Neural progenitor cell (in vitro differentiated cells): ENCODE results near the gene PTTG1IP. TPM values are rescaled to one million over a fixed set of nuclear protein-coding genes. Genes with fewer than 3 reads are reported as not detected.

Experiments
- DNase-seq: peaks from one replicate; pipeline ENCODE4 v3.0.0-alpha.2; 2016; ENCODE audit warnings: low spot score
- H2AFZ ChIP-seq: fragments of 200-600 bp; sonication (generic); replicated peaks from 2 replicates; pipeline ENCODE4 v1.6.1; 2016; ENCODE audit warnings: antibody characterized with exemption
- H3F3A ChIP-seq: fragments of 200-600 bp; sonication (generic); 2 replicates; pipeline ENCODE4 v1.6.1; 2016; ENCODE audit warnings: antibody characterized with exemption, low read depth
- H3K27ac ChIP-seq: fragments of 200-600 bp; sonication (generic); 2 replicates; pipeline ENCODE4 v1.5.1; 2016; ENCODE audit warnings: mild to moderate bottlenecking
- H3K27me3 ChIP-seq: fragments of 200-600 bp; sonication (generic); 2 replicates; pipeline ENCODE4 v1.6.1; 2016; ENCODE audit warnings: mild to moderate bottlenecking, moderate library complexity
- H3K36me3 ChIP-seq: fragments of 200-600 bp; sonication (generic); 2 replicates; pipeline ENCODE4 v1.5.1; 2016
- H3K4me1 ChIP-seq: fragments of 200-600 bp; sonication (generic); 2 replicates; pipeline ENCODE4 v1.6.1; 2016; ENCODE audit warnings: mixed run types
- H3K4me2 ChIP-seq: fragments of 200-600 bp; sonication (generic); 2 replicates; pipeline ENCODE4 v1.6.1; 2016
- H3K4me3 ChIP-seq: fragments of 200-600 bp; sonication (generic); 2 replicates; pipeline ENCODE4 v1.5.1; 2016
- H3K79me2 ChIP-seq: fragments of 200-600 bp; sonication (generic); 2 replicates; pipeline ENCODE4 v1.6.1; 2016; ENCODE audit warnings: low read depth
- H3K9ac ChIP-seq: fragments of 200-600 bp; sonication (generic); 2 replicates; pipeline ENCODE4 v1.6.1; 2016
- H3K9me3 ChIP-seq: fragments of 200-600 bp; sonication (generic); 2 replicates; pipeline ENCODE4 v1.5.1; 2016; ENCODE audit warnings: low read depth
- H4K20me1 ChIP-seq: fragments of 200-600 bp; sonication (generic); 2 replicates; pipeline ENCODE4 v1.6.1; 2016; ENCODE audit warnings: low read depth
- H3K27ac Mint-ChIP-seq: 3 replicates; pipeline ENCODE4 v1.8.0; 2021; ENCODE audit warnings: mixed read lengths
- H3K27me3 Mint-ChIP-seq: 2 replicates; pipeline ENCODE4 v1.8.0; 2022; ENCODE audit warnings: low read depth, mild to moderate bottlenecking, inconsistent platforms, moderate library complexity, mixed read lengths; ENCODE audit not compliant: insufficient read depth
- H3K36me3 Mint-ChIP-seq: 3 replicates; pipeline ENCODE4 v1.8.0; 2021; ENCODE audit warnings: mixed read lengths
- H3K4me1 Mint-ChIP-seq: 3 replicates; pipeline ENCODE4 v1.8.0; 2021; ENCODE audit warnings: mixed read lengths
- H3K4me3 Mint-ChIP-seq: 3 replicates; pipeline ENCODE4 v1.8.0; 2021; ENCODE audit warnings: mild to moderate bottlenecking, moderate library complexity, mixed read lengths
- H3K9me3 Mint-ChIP-seq: 3 replicates; pipeline ENCODE4 v1.8.0; 2020; ENCODE audit warnings: mixed read lengths
- EZH2 ChIP-seq: fragments of 200-600 bp; sonication (generic); IDR thresholded peaks from 2 replicates; pipeline ENCODE4 v1.6.1; 2017; ENCODE audit warnings: antibody characterized with exemption, mild to moderate bottlenecking, moderate library complexity
- EZH2phosphoT487 ChIP-seq: fragments of 200-600 bp; sonication (generic); IDR thresholded peaks from 2 replicates; pipeline ENCODE4 v1.6.1; 2017; ENCODE audit warnings: antibody characterized with exemption
- total RNA-seq: library from RNA; depleted of rRNA; stranded (reverse); fragments of >200 nt; gene quantifications from 2 replicates; pipeline ENCODE4 v1.2.3, GENCODE V29; 2015; ENCODE audit warnings: low replicate concordance
- TF ChIP-seq, protein P1 (sequence below): fragments of 200-600 bp; sonication (generic); IDR thresholded peaks from 2 replicates; pipeline ENCODE4 v1.5.1; 2017; ENCODE audit warnings: antibody characterized with exemption, mild to moderate bottlenecking

The PTTG1IP gene
- total RNA-seq, 1 donor from 2014 or later: 162 TPM

- H3K27me3 ChIP-seq: no peaks in the 10 kb centered on the region
- no peak overlapping the region for H3K4me3 ChIP-seq
- H3K27ac Mint-ChIP-seq: no peak overlapping the region
- peaks cover 7% of the 10 kb centered on the region for H3K4me1 Mint-ChIP-seq
- no peak overlapping the region for H3K4me3 Mint-ChIP-seq
- no peaks in the 10 kb centered on the region for H3K79me2 ChIP-seq
- peaks cover 13% of the 10 kb centered on the region for H3K4me1 ChIP-seq
- H3K4me2 ChIP-seq: no peak overlapping the region
- no peaks in the 10 kb centered on the region for H3K36me3 Mint-ChIP-seq
- no peaks in the 10 kb centered on the region for H3K9me3 ChIP-seq
- no peak overlapping the region for H2AFZ ChIP-seq
- DNase-seq: no peak
- H3K9ac ChIP-seq: no peak overlapping the region
- H3K27ac ChIP-seq: no peak overlapping the region
- H4K20me1 ChIP-seq: no peaks in the 10 kb centered on the region
- H3K27me3 Mint-ChIP-seq: peaks cover 5% of the 10 kb centered on the region
- no peaks in the 10 kb centered on the region for H3K36me3 ChIP-seq
- TF ChIP-seq, protein P1, sequence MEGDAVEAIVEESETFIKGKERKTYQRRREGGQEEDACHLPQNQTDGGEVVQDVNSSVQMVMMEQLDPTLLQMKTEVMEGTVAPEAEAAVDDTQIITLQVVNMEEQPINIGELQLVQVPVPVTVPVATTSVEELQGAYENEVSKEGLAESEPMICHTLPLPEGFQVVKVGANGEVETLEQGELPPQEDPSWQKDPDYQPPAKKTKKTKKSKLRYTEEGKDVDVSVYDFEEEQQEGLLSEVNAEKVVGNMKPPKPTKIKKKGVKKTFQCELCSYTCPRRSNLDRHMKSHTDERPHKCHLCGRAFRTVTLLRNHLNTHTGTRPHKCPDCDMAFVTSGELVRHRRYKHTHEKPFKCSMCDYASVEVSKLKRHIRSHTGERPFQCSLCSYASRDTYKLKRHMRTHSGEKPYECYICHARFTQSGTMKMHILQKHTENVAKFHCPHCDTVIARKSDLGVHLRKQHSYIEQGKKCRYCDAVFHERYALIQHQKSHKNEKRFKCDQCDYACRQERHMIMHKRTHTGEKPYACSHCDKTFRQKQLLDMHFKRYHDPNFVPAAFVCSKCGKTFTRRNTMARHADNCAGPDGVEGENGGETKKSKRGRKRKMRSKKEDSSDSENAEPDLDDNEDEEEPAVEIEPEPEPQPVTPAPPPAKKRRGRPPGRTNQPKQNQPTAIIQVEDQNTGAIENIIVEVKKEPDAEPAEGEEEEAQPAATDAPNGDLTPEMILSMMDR: no peak
- no peak for TF ChIP-seq EZH2
- TF ChIP-seq EZH2phosphoT487: no peak
- H3F3A ChIP-seq: no peaks in the 10 kb centered on the region
- H3K9me3 Mint-ChIP-seq: no peaks in the 10 kb centered on the region
Observed at GRCh38 chr21:44910229-44911067, 37.0 kb upstream of the PTTG1IP start.

DNA sequence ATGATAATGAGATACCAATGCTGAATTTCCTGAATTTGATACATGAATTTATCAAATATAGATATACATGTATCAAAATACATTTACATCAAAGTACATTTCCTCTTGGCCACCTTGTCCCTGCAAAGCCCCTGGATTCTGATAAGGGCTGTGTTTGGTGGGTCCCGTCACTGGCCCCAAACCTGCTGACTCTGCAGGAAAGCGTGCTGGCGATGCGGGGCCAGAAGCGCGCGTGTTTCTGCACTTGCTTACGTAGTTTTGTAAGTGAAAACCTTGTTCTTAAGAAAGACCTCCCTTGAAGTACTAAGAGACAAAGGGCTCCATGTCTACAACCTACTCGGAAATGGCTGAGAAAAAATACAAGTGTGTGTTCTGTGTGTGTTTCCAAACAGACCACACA, 36.2 kb upstream of the PTTG1IP start:
- Histone ChIP-seq H4K20me1 (no peaks in the 10 kb centered on the region), H2AFZ (no peak overlapping the region), H3K79me2 (no peaks in the 10 kb centered on the region), H3K36me3 (no peaks in the 10 kb centered on the region), H3F3A (no peaks in the 10 kb centered on the region), H3K4me2 (no peak overlapping the region), H3K27ac (no peak overlapping the region), H3K4me3 (no peak overlapping the region), H3K4me1 (peaks cover 13% of the 10 kb centered on the region), H3K9me3 (no peaks in the 10 kb centered on the region), H3K9ac (no peak overlapping the region), H3K27me3 (no peaks in the 10 kb centered on the region)
- Mint-ChIP-seq H3K4me1 (peaks cover 7% of the 10 kb centered on the region), H3K4me3 (no peak overlapping the region), H3K36me3 (no peaks in the 10 kb centered on the region), H3K27ac (no peak overlapping the region), H3K27me3 (peaks cover 6% of the 10 kb centered on the region), H3K9me3 (no peaks in the 10 kb centered on the region)
- TF ChIP-seq EZH2phosphoT487: no peak
- TF ChIP-seq EZH2: no peak
- TF ChIP-seq, protein P1: no peak
- DNase-seq: no peak

DNA sequence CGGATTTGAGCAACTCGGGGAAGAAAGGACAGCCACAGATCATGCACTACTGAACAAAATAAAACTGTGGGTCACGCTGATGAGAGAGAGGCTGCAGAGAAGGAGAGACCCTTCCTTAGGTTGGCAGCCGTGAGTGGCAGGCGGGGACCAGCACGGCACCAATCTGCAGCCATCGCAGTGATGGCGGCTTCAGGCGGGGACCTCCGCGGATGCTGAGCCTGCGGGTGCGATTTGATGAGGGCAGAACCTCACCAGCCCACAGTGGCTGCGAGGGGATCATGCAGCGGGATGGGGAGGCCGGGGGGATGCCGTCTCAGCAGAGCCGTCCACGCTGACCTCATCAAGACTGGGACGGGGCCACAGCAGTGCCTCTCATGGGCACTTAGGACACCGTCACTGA, 35.4 kb upstream of the PTTG1IP start:
- Histone ChIP-seq H3K4me1 (peaks cover 13% of the 10 kb centered on the region), H3K9me3 (no peaks in the 10 kb centered on the region), H2AFZ (no peak overlapping the region), H3K27ac (no peak overlapping the region), H3K4me3 (no peak overlapping the region), H3K9ac (no peak overlapping the region), H3F3A (no peaks in the 10 kb centered on the region), H3K4me2 (no peak overlapping the region), H3K27me3 (no peaks in the 10 kb centered on the region), H3K79me2 (no peaks in the 10 kb centered on the region), H4K20me1 (no peaks in the 10 kb centered on the region), H3K36me3 (no peaks in the 10 kb centered on the region)
- peaks cover 10% of the 10 kb centered on the region for H3K4me1 Mint-ChIP-seq
- no peaks in the 10 kb centered on the region for H3K9me3 Mint-ChIP-seq
- TF ChIP-seq EZH2phosphoT487: no peak
- TF ChIP-seq EZH2: no peak
- TF ChIP-seq, protein P1: no peak
- no peaks in the 10 kb centered on the region for H3K36me3 Mint-ChIP-seq
- H3K4me3 Mint-ChIP-seq: no peak overlapping the region
- no peak overlapping the region for H3K27ac Mint-ChIP-seq
- DNase-seq: no peak
- H3K27me3 Mint-ChIP-seq: peaks cover 12% of the 10 kb centered on the region
